Measurements from ENCODE around the gene C5orf15. TPM values are rescaled to one million over a fixed set of nuclear protein-coding genes. Genes with fewer than 3 reads are reported as not detected.

The C5orf15 gene
- total RNA-seq, 1 donor from 2014 or later = 20.8 TPM

DNA sequence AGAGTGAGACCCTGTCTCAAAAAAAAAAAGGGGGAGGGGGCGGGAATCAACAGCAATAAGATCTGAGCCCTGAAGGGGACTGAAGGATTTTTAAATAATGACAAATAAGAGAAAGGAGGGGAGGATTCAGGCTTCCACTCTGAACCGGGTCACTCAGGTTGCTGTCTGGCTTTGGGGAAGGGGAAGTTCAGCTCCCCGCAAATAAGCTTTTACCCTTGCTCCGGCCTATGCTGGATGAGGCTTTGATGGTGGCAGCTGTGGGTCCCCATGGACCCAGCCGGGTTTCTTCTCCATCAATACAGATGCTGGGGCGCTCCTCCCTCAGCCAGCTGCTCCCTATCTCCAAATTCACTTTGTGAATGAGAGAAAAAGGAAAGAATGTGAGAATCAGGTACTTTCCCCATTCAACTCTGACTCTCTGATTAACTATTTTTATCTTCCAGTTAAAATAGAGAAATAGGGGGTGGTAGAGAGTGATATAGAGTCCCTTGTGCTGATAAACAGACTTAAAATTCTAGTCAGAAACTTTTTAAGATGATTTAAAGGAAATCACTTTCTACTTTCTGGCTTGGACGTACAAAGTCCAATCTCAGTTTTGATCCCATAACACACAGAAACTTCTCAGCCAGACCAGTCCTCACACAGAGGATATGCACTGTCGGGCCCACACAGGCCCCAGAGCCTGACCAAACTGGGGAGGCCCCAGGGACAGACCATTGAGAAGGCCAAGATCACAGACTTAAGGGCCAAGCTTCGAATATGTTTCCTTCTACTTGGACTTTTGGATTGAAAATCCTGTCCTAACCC lies 39.6 kb downstream of the C5orf15 start:
- FAIRE-seq (no peak), DNase-seq (ENCODE audit: low read depth) (no peak)
- Histone ChIP-seq H3K27me3 (ENCODE audit: control insufficient read depth, insufficient read depth, low read length) (no peaks in the 10 kb centered on the region), H3K4me3 (ENCODE audit: low read depth, low read length) (no peak overlapping the region), H3K36me3 (ENCODE audit: control insufficient read depth, insufficient read depth, low read length) (no peaks in the 10 kb centered on the region)
- TF ChIP-seq CTCF (IDR thresholded peaks at IDR 0.05; ENCODE audit: insufficient read depth, low read length, severe bottlenecking) = no peak

- FAIRE-seq = no peak
- TF ChIP-seq CTCF (IDR thresholded peaks at IDR 0.05; ENCODE audit: insufficient read depth, low read length, severe bottlenecking) = no peak
- no peak for DNase-seq (ENCODE audit: low read depth)
- H3K4me3 ChIP-seq (ENCODE audit: low read depth, low read length) = no peak overlapping the region
- no peaks in the 10 kb centered on the region for H3K36me3 ChIP-seq (ENCODE audit: control insufficient read depth, insufficient read depth, low read length)
- no peaks in the 10 kb centered on the region for H3K27me3 ChIP-seq (ENCODE audit: control insufficient read depth, insufficient read depth, low read length)
Measured at GRCh38 chr5:133927300-133928180, 40.9 kb downstream of the C5orf15 start.

- H3K36me3 ChIP-seq (ENCODE audit: control insufficient read depth, insufficient read depth, low read length) = no peaks in the 10 kb centered on the region
- no peak overlapping the region for H3K4me3 ChIP-seq (ENCODE audit: low read depth, low read length)
- DNase-seq (ENCODE audit: low read depth) (no peak), FAIRE-seq (no peak)
- no peaks in the 10 kb centered on the region for H3K27me3 ChIP-seq (ENCODE audit: control insufficient read depth, insufficient read depth, low read length)
- TF ChIP-seq CTCF (IDR thresholded peaks at IDR 0.05; ENCODE audit: insufficient read depth, low read length, severe bottlenecking) = no peak
Measured at GRCh38 chr5:133926489-133927299, 41.7 kb downstream of the C5orf15 start.

DNA sequence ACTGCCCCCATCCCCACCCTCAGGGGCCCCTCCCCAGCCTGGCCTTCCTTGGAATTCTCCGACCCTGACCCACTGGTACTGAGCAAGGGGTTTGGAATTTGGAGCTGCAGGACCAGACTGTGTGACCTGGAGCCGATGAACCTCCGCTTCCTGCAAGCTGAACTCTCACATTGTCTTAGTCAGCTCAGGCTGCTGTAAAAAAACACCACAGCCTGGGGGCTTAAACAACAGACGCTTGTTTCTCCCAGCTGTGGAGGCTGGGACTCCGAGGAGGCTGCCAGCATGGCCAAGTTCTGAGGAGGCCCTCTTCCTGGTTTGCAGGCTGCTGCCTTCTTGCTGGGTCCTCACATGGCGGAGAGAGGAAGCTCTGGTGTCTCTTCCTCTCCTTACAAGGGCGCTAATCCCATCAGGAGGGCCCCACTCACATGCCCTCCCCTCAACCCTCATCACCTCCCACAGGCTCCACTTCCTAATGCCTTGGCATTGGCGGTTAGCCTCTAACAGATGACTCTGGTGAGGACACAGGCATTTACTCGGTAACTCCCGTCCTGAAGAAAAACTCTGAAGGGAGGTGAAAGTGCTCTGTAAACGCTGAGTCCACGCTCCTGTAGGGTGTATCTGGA lies 42.4 kb downstream of the C5orf15 start:
- DNase-seq (ENCODE audit: low read depth) (peak; percentile 39), FAIRE-seq (no peak)
- Histone ChIP-seq H3K4me3 (ENCODE audit: low read depth, low read length) (no peak overlapping the region), H3K27me3 (ENCODE audit: control insufficient read depth, insufficient read depth, low read length) (no peaks in the 10 kb centered on the region), H3K36me3 (ENCODE audit: control insufficient read depth, insufficient read depth, low read length) (no peaks in the 10 kb centered on the region)
- TF ChIP-seq CTCF (IDR thresholded peaks at IDR 0.05; ENCODE audit: insufficient read depth, low read length, severe bottlenecking) = no peak

GRCh38 chr5:133925269-133925668 lies 43.2 kb downstream of the C5orf15 start:
- Histone ChIP-seq H3K27me3 (ENCODE audit: control insufficient read depth, insufficient read depth, low read length) (no peaks in the 10 kb centered on the region), H3K36me3 (ENCODE audit: control insufficient read depth, insufficient read depth, low read length) (no peaks in the 10 kb centered on the region), H3K4me3 (ENCODE audit: low read depth, low read length) (no peak overlapping the region)
- FAIRE-seq (no peak), DNase-seq (ENCODE audit: low read depth) (no peak)
- no peak for TF ChIP-seq CTCF (IDR thresholded peaks at IDR 0.05; ENCODE audit: insufficient read depth, low read length, severe bottlenecking)
